Measurements from ENCODE around the gene CMTM1. TPM values are rescaled to one million over a fixed set of nuclear protein-coding genes. Genes with fewer than 3 reads are reported as not detected.

CMTM1 gene
- total and polyA plus RNA-seq, 4 donors: 1.7 to 7.3 (median 2.6) TPM; not detected in 1

- WGBS, 2 donors: 30 to 39% methylated on average over 8 of the region's 8 CpGs
- no peak overlapping the region for H3K27ac ChIP-seq (ENCODE audit: low read depth in 1 of 2, low read length in 2 of 2)
- no peaks in the 10 kb centered on the region for H3K9me3 ChIP-seq (ENCODE audit: control insufficient read depth, low read length)
- H3K27me3 ChIP-seq (ENCODE audit: control insufficient read depth in 1 of 2, insufficient read depth in 2 of 2, low read length in 1 of 2): no peaks in the 10 kb centered on the region
- DNase-seq (no peak), ATAC-seq (ENCODE audit: low FRiP score) (no peak)
- H3K36me3 ChIP-seq (ENCODE audit: control insufficient read depth in 1 of 2, insufficient read depth in 2 of 2, low read length in 1 of 2): no peaks in the 10 kb centered on the region
- H3K4me1 ChIP-seq (ENCODE audit: control insufficient read depth in 1 of 2, insufficient read depth in 2 of 2, low read length in 2 of 2): peaks cover 3 to 5% of the 10 kb centered on the region in 2 donors
- intact Hi-C loops (cut with DNase I): loop anchor here in 1 of 2 donors (5.0 kb wide), 2 partner anchors 36 to 71 kb away; no protein-coding TSS in a partner anchor
- peak overlapping the region in 1 of 2 donors; percentile 64 for H3K4me3 ChIP-seq (ENCODE audit: low read length in 2 of 2)
Observed at GRCh38 chr16:66553223-66553622, 13.0 kb upstream of the CMTM1 start.

- Histone ChIP-seq H3K27ac (ENCODE audit: low read depth in 1 of 2, low read length in 2 of 2) (no peak overlapping the region), H3K9me3 (ENCODE audit: control insufficient read depth, low read length) (no peaks in the 10 kb centered on the region), H3K36me3 (ENCODE audit: control insufficient read depth in 1 of 2, insufficient read depth in 2 of 2, low read length in 1 of 2) (no peaks in the 10 kb centered on the region), H3K4me1 (ENCODE audit: control insufficient read depth in 1 of 2, insufficient read depth in 2 of 2, low read length in 2 of 2) (peaks cover 3 to 5% of the 10 kb centered on the region in 2 donors), H3K27me3 (ENCODE audit: control insufficient read depth in 1 of 2, insufficient read depth in 2 of 2, low read length in 1 of 2) (no peaks in the 10 kb centered on the region), H3K4me3 (ENCODE audit: low read length in 2 of 2) (no peak overlapping the region)
- WGBS, 2 donors: 91 to 92% methylated on average over 3 of the region's 3 CpGs
- ATAC-seq (ENCODE audit: low FRiP score): no peak
- intact Hi-C loops (cut with DNase I): loop anchor here in 1 of 2 donors (5.0 kb wide), 2 partner anchors 37 to 72 kb away; no protein-coding TSS in a partner anchor
- no peak for DNase-seq
Observed at GRCh38 chr16:66554021-66554420, 12.2 kb upstream of the CMTM1 start.

- Histone ChIP-seq H3K4me3 (ENCODE audit: low read length in 2 of 2) (no peak overlapping the region), H3K4me1 (ENCODE audit: control insufficient read depth in 1 of 2, insufficient read depth in 2 of 2, low read length in 2 of 2) (peaks cover 3 to 5% of the 10 kb centered on the region in 2 donors), H3K9me3 (ENCODE audit: control insufficient read depth, low read length) (no peaks in the 10 kb centered on the region), H3K27ac (ENCODE audit: low read depth in 1 of 2, low read length in 2 of 2) (no peak overlapping the region), H3K27me3 (ENCODE audit: control insufficient read depth in 1 of 2, insufficient read depth in 2 of 2, low read length in 1 of 2) (no peaks in the 10 kb centered on the region), H3K36me3 (ENCODE audit: control insufficient read depth in 1 of 2, insufficient read depth in 2 of 2, low read length in 1 of 2) (no peaks in the 10 kb centered on the region)
- ATAC-seq (ENCODE audit: low FRiP score) (no peak), DNase-seq (no peak)
- intact Hi-C loops (cut with DNase I): loop anchor here in 1 of 2 donors (5.0 kb wide), 2 partner anchors 37 to 72 kb away; no protein-coding TSS in a partner anchor
- 89 to 90% methylated on average over 6 of the region's 6 CpGs for WGBS, 2 donors
Observed at GRCh38 chr16:66554495-66554894, 11.7 kb upstream of the CMTM1 start.

- Histone ChIP-seq H3K27ac (ENCODE audit: low read depth in 1 of 2, low read length in 2 of 2) (no peak overlapping the region), H3K4me1 (ENCODE audit: control insufficient read depth in 1 of 2, insufficient read depth in 2 of 2, low read length in 2 of 2) (peaks cover 0 to 3% of the 10 kb centered on the region in 2 donors), H3K4me3 (ENCODE audit: low read length in 2 of 2) (no peak overlapping the region), H3K36me3 (ENCODE audit: control insufficient read depth in 1 of 2, insufficient read depth in 2 of 2, low read length in 1 of 2) (no peaks in the 10 kb centered on the region), H3K27me3 (ENCODE audit: control insufficient read depth in 1 of 2, insufficient read depth in 2 of 2, low read length in 1 of 2) (no peaks in the 10 kb centered on the region), H3K9me3 (ENCODE audit: control insufficient read depth, low read length) (no peaks in the 10 kb centered on the region)
- DNase-seq: no peak
- WGBS, 2 donors: 79 to 90% methylated on average over 1 of the region's 1 CpG
- intact Hi-C loops (cut with DNase I): no loop called here
- no peak for ATAC-seq (ENCODE audit: low FRiP score)
Observed at GRCh38 chr16:66560107-66560506, 6.1 kb upstream of the CMTM1 start.

GRCh38 chr16:66561381-66562080, 4.7 kb upstream of the CMTM1 start:
- ATAC-seq (ENCODE audit: low FRiP score): no peak
- 94 to 98% methylated on average over 3 of the region's 3 CpGs for WGBS, 2 donors
- Histone ChIP-seq H3K4me3 (ENCODE audit: low read length in 2 of 2) (no peak overlapping the region), H3K27ac (ENCODE audit: low read depth in 1 of 2, low read length in 2 of 2) (no peak overlapping the region), H3K4me1 (ENCODE audit: control insufficient read depth in 1 of 2, insufficient read depth in 2 of 2, low read length in 2 of 2) (no peaks in the 10 kb centered on the region), H3K9me3 (ENCODE audit: control insufficient read depth, low read length) (no peaks in the 10 kb centered on the region), H3K27me3 (ENCODE audit: control insufficient read depth in 1 of 2, insufficient read depth in 2 of 2, low read length in 1 of 2) (no peaks in the 10 kb centered on the region), H3K36me3 (ENCODE audit: control insufficient read depth in 1 of 2, insufficient read depth in 2 of 2, low read length in 1 of 2) (peaks cover 0 to 4% of the 10 kb centered on the region in 2 donors)
- intact Hi-C loops (cut with DNase I): no loop called here
- no peak for DNase-seq

GRCh38 chr16:66562409-66562808, 3.8 kb upstream of the CMTM1 start:
- ATAC-seq (ENCODE audit: low FRiP score) (no peak), DNase-seq (no peak)
- H3K27ac ChIP-seq (ENCODE audit: low read depth in 1 of 2, low read length in 2 of 2): no peak overlapping the region
- no peak overlapping the region for H3K4me3 ChIP-seq (ENCODE audit: low read length in 2 of 2)
- H3K9me3 ChIP-seq (ENCODE audit: control insufficient read depth, low read length): no peaks in the 10 kb centered on the region
- no peaks in the 10 kb centered on the region for H3K4me1 ChIP-seq (ENCODE audit: control insufficient read depth in 1 of 2, insufficient read depth in 2 of 2, low read length in 2 of 2)
- no peaks in the 10 kb centered on the region for H3K27me3 ChIP-seq (ENCODE audit: control insufficient read depth in 1 of 2, insufficient read depth in 2 of 2, low read length in 1 of 2)
- intact Hi-C loops (cut with DNase I): no loop called here
- H3K36me3 ChIP-seq (ENCODE audit: control insufficient read depth in 1 of 2, insufficient read depth in 2 of 2, low read length in 1 of 2): peaks cover 0 to 5% of the 10 kb centered on the region in 2 donors
- WGBS, 2 donors: 79 to 88% methylated on average over 1 of the region's 1 CpG

GRCh38 chr16:66562986-66563385, 3.3 kb upstream of the CMTM1 start:
- no peaks in the 10 kb centered on the region for H3K4me1 ChIP-seq (ENCODE audit: control insufficient read depth in 1 of 2, insufficient read depth in 2 of 2, low read length in 2 of 2)
- no peak overlapping the region for H3K27ac ChIP-seq (ENCODE audit: low read depth in 1 of 2, low read length in 2 of 2)
- DNase-seq (no peak), ATAC-seq (ENCODE audit: low FRiP score) (no peak)
- H3K4me3 ChIP-seq (ENCODE audit: low read length in 2 of 2): no peak overlapping the region
- intact Hi-C loops (cut with DNase I): no loop called here
- H3K27me3 ChIP-seq (ENCODE audit: control insufficient read depth in 1 of 2, insufficient read depth in 2 of 2, low read length in 1 of 2): no peaks in the 10 kb centered on the region
- WGBS, 2 donors: 94 to 96% methylated on average over 2 of the region's 2 CpGs
- H3K36me3 ChIP-seq (ENCODE audit: control insufficient read depth in 1 of 2, insufficient read depth in 2 of 2, low read length in 1 of 2): peaks cover 0 to 5% of the 10 kb centered on the region in 2 donors
- no peaks in the 10 kb centered on the region for H3K9me3 ChIP-seq (ENCODE audit: control insufficient read depth, low read length)

GRCh38 chr16:66563574-66564334, 2.5 kb upstream of the CMTM1 start:
- 91 to 94% methylated on average over 2 of the region's 2 CpGs for whole genome bisulfite sequencing, 2 donors
- Histone ChIP-seq H3K36me3 (ENCODE audit: control insufficient read depth in 1 of 2, insufficient read depth in 2 of 2, low read length in 1 of 2) (peaks cover 0 to 5% of the 10 kb centered on the region in 2 donors), H3K9me3 (ENCODE audit: control insufficient read depth, low read length) (no peaks in the 10 kb centered on the region), H3K4me3 (ENCODE audit: low read length in 2 of 2) (no peak overlapping the region), H3K27ac (ENCODE audit: low read depth in 1 of 2, low read length in 2 of 2) (no peak overlapping the region), H3K4me1 (ENCODE audit: control insufficient read depth in 1 of 2, insufficient read depth in 2 of 2, low read length in 2 of 2) (no peaks in the 10 kb centered on the region), H3K27me3 (ENCODE audit: control insufficient read depth in 1 of 2, insufficient read depth in 2 of 2, low read length in 1 of 2) (no peaks in the 10 kb centered on the region)
- ATAC-seq (ENCODE audit: low FRiP score): no peak
- no peak for DNase-seq
- intact Hi-C loops (cut with DNase I): no loop called here
